Prostate gland (tissue), 2 donors: ENCODE data around the gene NAP1L4.

ENCODE experiments used
- POLR2AphosphoS5 ChIP-seq: sonication (generic); formaldehyde crosslinking; IDR thresholded peaks from one replicate; pipeline ENCODE4 v1.6.1; 2017; ENCODE audit warnings: antibody characterized with exemption
- TF ChIP-seq, protein P1 (sequence below), 4 experiments: fragments of 200-600 bp in 2 of 4; fragments of 450-650 bp in 2 of 4; sonication (generic) in 2 of 4; IDR thresholded peaks; 1 replicate in 3 of 4; 2 replicates in 1 of 4; pipeline ENCODE4 v1.5.1; 2016 to 2019; ENCODE audit warnings: antibody characterized with exemption in 4 of 4, mild to moderate bottlenecking in 2 of 4, moderate library complexity in 2 of 4

DNA sequence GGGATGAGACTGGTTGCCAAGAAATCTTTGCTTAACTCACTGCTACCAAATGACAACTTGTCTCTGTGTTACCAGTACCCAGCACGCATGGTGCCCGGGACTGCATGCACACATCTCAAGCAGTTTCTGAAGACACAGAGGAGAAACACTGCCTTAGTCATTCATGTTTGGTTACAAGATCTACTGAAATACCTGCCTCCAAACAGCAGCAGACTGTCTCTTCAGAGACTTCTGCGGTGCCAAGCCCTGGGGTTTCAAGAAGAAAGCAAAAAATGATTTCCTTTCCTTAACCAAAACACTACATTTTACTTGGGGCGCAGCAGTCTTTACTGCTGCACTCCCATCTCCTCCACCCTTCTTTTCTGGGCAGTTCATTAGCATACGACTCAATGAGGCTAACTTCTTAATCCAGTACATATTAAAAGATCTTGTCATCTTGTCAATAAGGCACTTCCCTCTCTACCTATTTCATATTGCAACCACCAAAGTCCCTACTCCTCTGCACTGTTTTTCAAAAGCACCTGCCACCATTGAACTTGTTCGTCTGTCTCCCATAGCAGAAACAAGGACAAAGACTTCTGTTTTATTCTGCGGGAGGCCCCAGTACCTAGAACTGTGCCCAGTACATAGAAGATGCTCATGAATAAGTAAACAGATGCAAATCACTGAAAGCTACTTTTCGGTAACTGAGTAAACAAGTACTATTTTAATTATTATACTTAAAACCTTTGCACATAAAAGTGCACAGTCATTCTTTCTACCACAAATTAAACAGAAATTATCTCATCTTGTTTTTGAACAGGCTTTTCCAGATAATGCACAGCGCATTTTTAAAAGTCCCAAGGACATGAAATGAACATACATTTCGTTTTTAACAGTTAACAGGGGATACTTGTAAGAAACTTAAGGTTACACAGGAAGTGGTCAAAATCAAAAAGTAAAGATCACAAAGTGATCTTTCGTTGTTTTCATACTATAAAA is 4.0 kb downstream of the NAP1L4 start:
- TF ChIP-seq, protein P1, sequence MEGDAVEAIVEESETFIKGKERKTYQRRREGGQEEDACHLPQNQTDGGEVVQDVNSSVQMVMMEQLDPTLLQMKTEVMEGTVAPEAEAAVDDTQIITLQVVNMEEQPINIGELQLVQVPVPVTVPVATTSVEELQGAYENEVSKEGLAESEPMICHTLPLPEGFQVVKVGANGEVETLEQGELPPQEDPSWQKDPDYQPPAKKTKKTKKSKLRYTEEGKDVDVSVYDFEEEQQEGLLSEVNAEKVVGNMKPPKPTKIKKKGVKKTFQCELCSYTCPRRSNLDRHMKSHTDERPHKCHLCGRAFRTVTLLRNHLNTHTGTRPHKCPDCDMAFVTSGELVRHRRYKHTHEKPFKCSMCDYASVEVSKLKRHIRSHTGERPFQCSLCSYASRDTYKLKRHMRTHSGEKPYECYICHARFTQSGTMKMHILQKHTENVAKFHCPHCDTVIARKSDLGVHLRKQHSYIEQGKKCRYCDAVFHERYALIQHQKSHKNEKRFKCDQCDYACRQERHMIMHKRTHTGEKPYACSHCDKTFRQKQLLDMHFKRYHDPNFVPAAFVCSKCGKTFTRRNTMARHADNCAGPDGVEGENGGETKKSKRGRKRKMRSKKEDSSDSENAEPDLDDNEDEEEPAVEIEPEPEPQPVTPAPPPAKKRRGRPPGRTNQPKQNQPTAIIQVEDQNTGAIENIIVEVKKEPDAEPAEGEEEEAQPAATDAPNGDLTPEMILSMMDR (IDR thresholded peaks at IDR 0.05), result no peak
- TF ChIP-seq POLR2AphosphoS5, result no peak
